Hypothalamus (tissue), 51 donors: Measurements from ENCODE around the gene SOX1.

Experiments used
- DNase-seq, 51 donors: peaks; one replicate each; lab custom pipeline; 2025; lab: John Stamatoyannopoulos, UW

The SOX1 gene

GRCh38 chr13:112103961-112104880, 37.3 kb downstream of the SOX1 start:
- peak in 23 of 51 donors; percentile 7 to 67 (median 42) for DNase-seq

- no peak for DNase-seq
Measured at GRCh38 chr13:112104881-112105234, 37.9 kb downstream of the SOX1 start.

GRCh38 chr13:112105244-112105681, 38.3 kb downstream of the SOX1 start:
- DNase-seq, result no peak

- no peak for DNase-seq
Measured at GRCh38 chr13:112105892-112106291, 38.9 kb downstream of the SOX1 start.

GRCh38 chr13:112106478-112107141, 39.7 kb downstream of the SOX1 start:
- DNase-seq, result peak in 29 of 51 donors; percentile 9 to 75 (median 48)

- DNase-seq, result no peak
Measured at GRCh38 chr13:112107289-112107688, 40.3 kb downstream of the SOX1 start.

GRCh38 chr13:112110479-112110878, 43.5 kb downstream of the SOX1 start:
- no peak for DNase-seq

- DNase-seq, result no peak
Measured at GRCh38 chr13:112111239-112111857, 44.4 kb downstream of the SOX1 start.

GRCh38 chr13:112112534-112113276, 45.8 kb downstream of the SOX1 start:
- DNase-seq, result no peak

- DNase-seq, result no peak
Measured at GRCh38 chr13:112113348-112113747, 46.4 kb downstream of the SOX1 start.

- no peak for DNase-seq
Measured at GRCh38 chr13:112113851-112114250, 46.9 kb downstream of the SOX1 start.

- DNase-seq, result no peak
Measured at GRCh38 chr13:112114391-112114790, 47.4 kb downstream of the SOX1 start.

- no peak for DNase-seq
Measured at GRCh38 chr13:112115403-112116091, 48.6 kb downstream of the SOX1 start.

- DNase-seq, result no peak
Measured at GRCh38 chr13:112116187-112116950, 49.4 kb downstream of the SOX1 start.

GRCh38 chr13:112117258-112117954, 50.5 kb downstream of the SOX1 start:
- no peak for DNase-seq

- DNase-seq, result no peak
Measured at GRCh38 chr13:112117955-112118302, 51.0 kb downstream of the SOX1 start.

GRCh38 chr13:112118451-112119064, 51.6 kb downstream of the SOX1 start:
- no peak for DNase-seq
